ENCODE data around the gene C18orf54.
"Not testable (repeated sequence)": the region's sequence is repeated elsewhere in the genome, so short reads cannot be mapped to it uniquely, and the experiment has no call there.

C18orf54 gene

GRCh38 chr18:54382733-54383252, 25.1 kb downstream of the C18orf54 start:
- in situ Hi-C loops (cut with HindIII; ENCODE audit: low pct_ligation_motif_present, low pct_unique_long_range_greater_than_20kb, low sequenced_read_pairs) = no loop called here
- DNase-seq = no peak

- no peak for DNase-seq
- in situ Hi-C loops (cut with HindIII; ENCODE audit: low pct_ligation_motif_present, low pct_unique_long_range_greater_than_20kb, low sequenced_read_pairs) = no loop called here
Measured at GRCh38 chr18:54386043-54386442, 28.3 kb downstream of the C18orf54 start.

DNA sequence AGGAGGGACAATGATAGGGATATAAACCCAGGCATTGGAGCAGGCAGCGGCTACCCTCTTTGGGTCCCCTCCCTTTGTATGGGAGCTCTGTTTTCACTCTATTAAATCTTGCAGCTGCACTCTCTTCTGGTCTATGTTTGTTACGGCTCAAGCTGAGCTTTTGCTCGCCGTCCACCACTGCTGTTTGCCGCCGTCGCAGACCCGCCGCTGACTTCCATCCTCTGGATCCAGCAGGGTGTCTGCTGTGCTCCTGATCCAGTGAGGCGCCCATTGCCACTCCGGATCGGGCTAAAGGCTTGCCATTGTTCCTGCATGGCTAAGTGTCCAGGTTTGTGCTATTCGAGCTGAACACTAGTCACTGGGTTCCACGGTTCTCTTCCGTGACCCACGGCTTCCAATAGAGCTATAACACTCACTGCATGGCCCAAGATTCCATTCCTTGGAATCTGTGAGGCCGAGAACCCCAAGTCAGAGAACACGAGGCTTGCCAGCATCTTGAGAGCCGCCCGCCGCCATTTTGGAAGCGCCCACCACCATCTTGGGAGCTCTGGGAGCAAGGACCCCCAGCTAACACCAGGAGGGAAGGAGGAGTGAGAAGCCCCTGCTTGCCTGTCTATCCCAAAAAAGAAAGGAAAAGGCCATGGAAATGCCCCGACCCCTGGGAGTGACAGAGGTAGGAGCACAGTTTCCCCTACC, 29.2 kb downstream of the C18orf54 start:
- DNase-seq; in situ Hi-C loops (cut with HindIII; ENCODE audit: low pct_ligation_motif_present, low pct_unique_long_range_greater_than_20kb, low sequenced_read_pairs): not testable (repeated sequence)

DNA sequence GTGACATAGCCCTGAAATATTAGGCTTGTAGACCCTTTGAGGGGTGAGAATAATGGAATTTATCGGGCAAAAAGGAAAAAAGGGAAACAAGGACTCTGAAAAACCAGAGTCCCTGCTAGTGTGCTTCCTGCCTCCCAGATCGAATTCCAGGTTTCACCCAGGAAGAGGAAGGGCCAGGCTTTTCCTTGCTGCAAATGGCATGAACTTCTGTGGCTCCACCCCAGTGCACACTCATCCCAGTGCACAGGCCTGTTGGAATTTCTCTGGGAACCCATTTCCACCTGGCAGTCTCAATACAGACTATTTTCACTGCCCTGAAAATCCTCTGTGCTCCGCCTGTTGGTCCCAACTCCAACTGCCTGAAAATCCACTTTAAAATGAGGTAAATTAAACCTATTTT, 29.9 kb downstream of the C18orf54 start:
- DNase-seq = peak; percentile 49
- in situ Hi-C loops (cut with HindIII; ENCODE audit: low pct_ligation_motif_present, low pct_unique_long_range_greater_than_20kb, low sequenced_read_pairs) = no loop called here

- in situ Hi-C loops (cut with HindIII; ENCODE audit: low pct_ligation_motif_present, low pct_unique_long_range_greater_than_20kb, low sequenced_read_pairs) = no loop called here
- peak; percentile 88 for DNase-seq
Measured at GRCh38 chr18:54388203-54389142, 30.8 kb downstream of the C18orf54 start.

DNA sequence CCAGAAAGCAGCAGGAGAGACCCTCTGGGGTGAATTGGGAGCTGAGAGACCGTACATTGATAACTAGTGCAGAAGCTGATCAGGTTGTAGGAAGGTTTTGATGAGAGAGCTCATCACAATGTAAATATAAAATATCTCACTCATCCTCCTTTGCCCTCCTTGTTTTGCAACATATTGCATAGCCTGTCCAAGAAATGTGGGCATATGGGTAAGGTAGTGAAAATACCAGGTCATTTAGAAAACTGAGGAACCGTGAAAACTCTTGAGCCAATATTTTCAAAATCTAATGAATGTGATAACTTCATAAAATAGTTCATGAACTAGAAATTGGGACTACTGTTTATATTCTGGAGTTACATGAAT, 31.4 kb downstream of the C18orf54 start:
- DNase-seq = peak; percentile 1
- in situ Hi-C loops (cut with HindIII; ENCODE audit: low pct_ligation_motif_present, low pct_unique_long_range_greater_than_20kb, low sequenced_read_pairs) = no loop called here

GRCh38 chr18:54390838-54391237, 33.1 kb downstream of the C18orf54 start:
- in situ Hi-C loops (cut with HindIII; ENCODE audit: low pct_ligation_motif_present, low pct_unique_long_range_greater_than_20kb, low sequenced_read_pairs) = no loop called here

DNA sequence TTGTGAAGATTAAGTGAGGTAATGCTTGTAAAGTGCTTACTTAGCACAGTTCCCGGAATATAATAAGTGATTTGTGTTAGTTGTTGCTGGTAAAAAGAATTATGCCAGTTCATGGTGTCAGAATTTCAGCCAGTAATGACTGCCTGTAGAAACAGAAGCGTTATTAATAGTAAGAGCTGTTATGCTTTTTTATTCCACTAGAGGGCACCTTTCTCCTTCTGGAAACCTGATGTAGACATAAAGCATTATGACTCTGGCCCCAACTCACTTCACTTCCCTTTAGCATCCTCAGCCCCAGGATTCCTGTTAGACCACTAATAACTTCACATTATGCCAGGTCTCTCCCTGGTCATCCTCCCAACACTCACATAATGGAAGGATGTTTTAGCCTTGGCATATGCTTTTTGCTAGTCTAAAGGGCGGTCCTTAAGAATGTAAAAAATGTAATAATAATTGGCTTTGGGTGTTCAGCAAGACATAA, 34.9 kb downstream of the C18orf54 start:
- in situ Hi-C loops (cut with HindIII; ENCODE audit: low pct_ligation_motif_present, low pct_unique_long_range_greater_than_20kb, low sequenced_read_pairs) = no loop called here
- peak; percentile 74 for DNase-seq

More at GRCh38 chr18:54390838-54391237, 33.1 kb downstream of the C18orf54 start:
- DNase-seq = no peak

GRCh38 chr18:54393648-54394294, 36.1 kb downstream of the C18orf54 start:
- in situ Hi-C loops (cut with HindIII; ENCODE audit: low pct_ligation_motif_present, low pct_unique_long_range_greater_than_20kb, low sequenced_read_pairs) = no loop called here
- DNase-seq = no peak

- in situ Hi-C loops (cut with HindIII; ENCODE audit: low pct_ligation_motif_present, low pct_unique_long_range_greater_than_20kb, low sequenced_read_pairs) = no loop called here
- DNase-seq = no peak
Measured at GRCh38 chr18:54396760-54397159, 39.1 kb downstream of the C18orf54 start.

DNA sequence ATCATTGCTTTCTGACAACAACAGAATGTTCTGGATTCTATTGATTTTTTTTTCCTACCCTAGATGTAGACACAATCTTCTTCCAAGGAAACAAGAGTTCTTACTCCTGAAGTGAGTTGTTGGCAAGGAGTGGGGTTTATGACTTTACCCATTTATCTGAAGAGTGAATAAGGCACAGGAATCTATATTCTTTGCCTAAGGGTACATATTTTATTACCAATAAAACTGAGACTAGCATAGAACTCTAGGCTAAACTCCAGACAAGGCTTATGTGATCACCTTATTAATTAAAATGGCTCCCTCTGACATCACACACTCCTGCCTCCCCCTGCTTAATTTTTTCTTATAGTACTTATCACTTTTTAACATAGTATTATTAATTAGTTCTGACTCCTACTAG, 47.6 kb downstream of the C18orf54 start:
- no peak for DNase-seq
- in situ Hi-C loops (cut with HindIII; ENCODE audit: low pct_ligation_motif_present, low pct_unique_long_range_greater_than_20kb, low sequenced_read_pairs) = no loop called here

DNA sequence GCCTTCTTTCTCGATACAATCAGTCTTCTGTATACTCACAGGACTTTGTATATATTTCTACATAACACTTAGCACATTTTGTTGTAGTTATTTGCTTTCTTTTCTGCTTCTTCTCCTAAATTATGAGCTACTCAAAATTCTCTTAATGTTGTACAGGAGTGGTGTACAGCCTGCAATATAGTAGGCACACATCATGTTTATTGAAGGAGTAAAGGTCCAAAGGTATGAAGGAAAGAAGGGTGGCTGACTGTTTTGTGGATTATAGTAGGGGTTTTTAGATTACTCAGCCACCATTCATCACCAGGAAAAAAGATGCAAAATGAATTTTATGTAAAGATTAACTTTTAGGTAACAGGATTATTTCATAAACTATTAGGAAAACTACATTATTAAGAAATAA, 54.1 kb downstream of the C18orf54 start:
- in situ Hi-C loops (cut with HindIII; ENCODE audit: low pct_ligation_motif_present, low pct_unique_long_range_greater_than_20kb, low sequenced_read_pairs) = no loop called here
- no peak for DNase-seq

DNA sequence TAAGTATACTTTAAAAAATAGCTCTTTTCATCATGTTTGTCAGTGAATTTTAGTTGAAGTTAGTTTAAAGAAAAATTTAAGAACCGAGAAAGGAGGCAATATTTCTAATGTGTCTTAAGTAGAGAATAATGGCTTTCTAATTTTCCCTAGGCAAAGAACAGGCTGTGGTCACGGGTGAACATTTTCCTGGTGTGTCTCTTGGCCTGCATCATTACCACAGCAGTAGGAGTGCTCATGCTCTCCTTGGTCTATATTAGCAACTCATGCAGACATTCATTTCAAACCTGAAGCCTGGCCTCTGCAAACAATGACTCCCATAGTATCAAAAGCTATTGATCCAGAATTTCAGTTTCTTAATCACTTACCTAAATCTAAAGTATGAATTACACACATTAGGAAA, 57.4 kb downstream of the C18orf54 start:
- no peak for DNase-seq

DNA sequence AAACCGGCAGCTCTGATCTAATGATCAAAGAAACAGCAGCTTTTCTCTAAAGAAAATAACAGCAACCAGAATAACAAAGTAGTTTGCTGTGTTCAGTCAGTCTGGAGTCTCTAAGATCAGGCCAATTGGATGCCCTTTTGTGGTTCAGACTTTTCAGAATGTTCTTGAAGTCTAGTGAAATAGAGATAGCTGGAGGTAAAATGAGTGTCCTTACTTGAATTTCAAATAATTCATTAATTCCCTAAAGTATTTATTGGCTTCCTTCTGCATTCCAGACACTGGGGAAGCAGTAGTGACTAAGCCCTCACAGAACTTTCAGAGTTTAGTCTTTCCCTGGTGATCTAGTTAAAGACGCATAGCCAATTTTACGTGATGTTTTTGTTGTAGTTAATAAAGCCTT, 58.7 kb downstream of the C18orf54 start:
- peak; percentile 33 for DNase-seq
- in situ Hi-C loops (cut with HindIII; ENCODE audit: low pct_ligation_motif_present, low pct_unique_long_range_greater_than_20kb, low sequenced_read_pairs) = no loop called here

More for the DNA sequence above, 57.4 kb downstream of the C18orf54 start:
- in situ Hi-C loops (cut with HindIII; ENCODE audit: low pct_ligation_motif_present, low pct_unique_long_range_greater_than_20kb, low sequenced_read_pairs) = no loop called here

DNA sequence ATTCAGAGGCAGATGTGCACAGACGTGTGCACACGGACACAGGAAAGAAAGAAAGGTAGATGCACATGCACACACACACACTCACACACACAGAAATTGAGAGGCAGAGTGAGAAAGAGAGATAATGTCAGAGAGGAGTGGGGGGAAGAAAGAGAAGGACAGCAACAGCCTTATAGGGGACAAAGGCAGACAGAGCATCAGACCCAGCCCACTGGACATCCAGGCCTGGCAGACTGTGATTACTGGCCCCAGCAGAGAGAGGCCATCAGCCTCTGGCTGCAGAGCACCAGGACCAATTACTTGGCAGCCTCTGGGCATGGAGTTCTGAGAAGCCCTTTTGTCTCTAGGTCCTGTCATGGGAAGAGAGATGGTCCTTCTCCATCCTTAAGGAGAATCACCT, 66.1 kb downstream of the C18orf54 start:
- no peak for DNase-seq
- in situ Hi-C loops (cut with HindIII; ENCODE audit: low pct_ligation_motif_present, low pct_unique_long_range_greater_than_20kb, low sequenced_read_pairs) = no loop called here

DNA sequence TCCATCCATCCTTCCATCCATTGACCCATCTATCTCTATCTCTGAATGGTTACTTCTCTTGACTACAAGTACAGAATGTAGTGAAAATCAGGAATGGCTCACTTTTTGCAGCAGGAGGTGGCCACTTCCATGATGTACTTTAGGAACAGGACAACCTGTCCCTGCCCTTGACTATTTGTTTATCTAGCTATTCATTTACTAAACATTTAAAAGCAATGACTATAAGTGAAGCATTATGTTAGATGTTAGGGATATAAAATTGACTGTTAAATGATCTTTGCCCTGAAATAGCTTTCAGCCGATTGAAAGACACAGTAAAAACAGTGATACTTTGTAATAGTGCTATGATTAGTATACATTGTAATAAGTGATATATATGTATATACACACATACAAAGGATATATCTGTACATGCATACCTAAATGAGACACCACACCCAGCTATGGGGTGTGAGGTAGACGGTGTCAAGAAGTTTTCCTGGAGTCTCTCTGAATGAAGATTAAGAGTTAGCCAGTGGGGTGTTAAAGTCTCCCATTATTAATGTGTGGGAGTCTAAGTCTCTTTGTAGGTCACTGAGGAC, 68.5 kb downstream of the C18orf54 start:
- DNase-seq = no peak
- in situ Hi-C loops (cut with HindIII; ENCODE audit: low pct_ligation_motif_present, low pct_unique_long_range_greater_than_20kb, low sequenced_read_pairs) = loop anchor here (25.0 kb wide), 1 partner anchor 236 kb away; no protein-coding TSS in a partner anchor

All from ACHN (cell line).